ENCODE data around the gene IL1B. TPM values are rescaled to one million over a fixed set of nuclear protein-coding genes. Genes with fewer than 3 reads are reported as not detected.

IL1B gene
- total RNA-seq, 6 experiments from 2014 or later, result 1.3 to 7.7 (median 6.0) TPM

DNA sequence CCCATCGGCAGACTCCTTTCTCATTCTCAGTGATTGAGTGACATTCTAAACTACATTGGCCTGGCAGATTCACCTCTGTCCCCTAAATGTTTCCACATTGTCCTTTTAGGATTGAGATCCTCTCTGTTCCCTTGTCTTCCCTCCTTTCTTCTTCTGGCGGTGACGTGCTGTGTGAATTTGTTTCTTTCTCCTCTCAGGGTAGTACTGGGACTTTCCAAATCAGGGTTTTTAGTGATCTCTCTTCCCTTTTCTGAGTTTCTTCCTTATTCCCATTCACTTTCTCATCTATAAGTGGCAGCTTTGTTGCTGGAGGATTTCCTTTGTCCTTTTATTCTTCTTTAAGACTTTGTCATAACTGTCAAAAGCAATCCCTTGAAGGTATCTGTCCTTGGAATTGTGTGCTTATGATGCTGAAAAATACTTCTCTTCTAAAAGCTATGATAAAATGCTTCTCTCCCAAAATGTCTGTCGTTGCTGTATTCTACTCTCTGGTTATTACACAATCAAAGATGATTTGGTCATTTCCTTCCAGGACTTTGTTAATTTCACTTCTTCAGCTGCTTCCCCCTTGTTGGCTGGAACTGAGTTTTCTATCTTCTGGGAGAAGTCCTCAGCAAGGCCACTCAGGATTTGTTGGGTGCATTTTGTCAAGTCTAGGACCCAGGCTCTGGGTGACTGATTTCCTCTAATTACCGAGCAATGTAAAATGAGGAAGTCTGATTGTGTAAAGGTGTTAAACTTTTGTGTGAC lies 4.9 kb upstream of the IL1B start:
- H3K4me1 Mint-ChIP-seq (ENCODE audit: low read depth), result peaks cover 45% of the 10 kb centered on the region
- H3K4me3 Mint-ChIP-seq, result no peak overlapping the region
- H3K27ac Mint-ChIP-seq, result no peak overlapping the region
- H3K27me3 Mint-ChIP-seq (ENCODE audit: insufficient read depth), result peaks cover 1% of the 10 kb centered on the region; the same call in 1 of the 2 replicates
- no peaks in the 10 kb centered on the region for H3K9me3 Mint-ChIP-seq
- TF ChIP-seq, protein P1, sequence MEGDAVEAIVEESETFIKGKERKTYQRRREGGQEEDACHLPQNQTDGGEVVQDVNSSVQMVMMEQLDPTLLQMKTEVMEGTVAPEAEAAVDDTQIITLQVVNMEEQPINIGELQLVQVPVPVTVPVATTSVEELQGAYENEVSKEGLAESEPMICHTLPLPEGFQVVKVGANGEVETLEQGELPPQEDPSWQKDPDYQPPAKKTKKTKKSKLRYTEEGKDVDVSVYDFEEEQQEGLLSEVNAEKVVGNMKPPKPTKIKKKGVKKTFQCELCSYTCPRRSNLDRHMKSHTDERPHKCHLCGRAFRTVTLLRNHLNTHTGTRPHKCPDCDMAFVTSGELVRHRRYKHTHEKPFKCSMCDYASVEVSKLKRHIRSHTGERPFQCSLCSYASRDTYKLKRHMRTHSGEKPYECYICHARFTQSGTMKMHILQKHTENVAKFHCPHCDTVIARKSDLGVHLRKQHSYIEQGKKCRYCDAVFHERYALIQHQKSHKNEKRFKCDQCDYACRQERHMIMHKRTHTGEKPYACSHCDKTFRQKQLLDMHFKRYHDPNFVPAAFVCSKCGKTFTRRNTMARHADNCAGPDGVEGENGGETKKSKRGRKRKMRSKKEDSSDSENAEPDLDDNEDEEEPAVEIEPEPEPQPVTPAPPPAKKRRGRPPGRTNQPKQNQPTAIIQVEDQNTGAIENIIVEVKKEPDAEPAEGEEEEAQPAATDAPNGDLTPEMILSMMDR (IDR thresholded peaks at IDR 0.05), result no peak
- H3K36me3 Mint-ChIP-seq (ENCODE audit: low read depth), result no peaks in the 10 kb centered on the region
- no peak for DNase-seq

DNA sequence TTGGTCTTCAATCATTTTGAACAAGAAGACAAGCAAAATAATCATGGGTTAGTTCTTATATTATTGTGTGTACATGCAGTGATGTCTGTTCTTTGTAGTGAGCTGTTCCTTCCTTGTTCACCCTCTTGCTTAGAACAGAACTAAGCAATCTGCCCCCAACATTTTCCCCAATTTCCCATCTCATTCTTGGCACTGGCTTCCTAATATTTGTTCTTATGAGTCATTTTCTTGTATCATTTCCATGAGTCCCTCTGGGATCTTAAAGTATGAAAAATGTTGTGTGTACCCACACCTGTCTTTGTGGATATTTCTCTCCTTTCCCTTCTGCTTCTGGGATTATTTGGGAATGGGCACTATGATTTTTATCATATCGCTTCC lies 3.5 kb upstream of the IL1B start:
- DNase-seq, result no peak
- H3K4me1 Mint-ChIP-seq (ENCODE audit: low read depth), result peaks cover 59% of the 10 kb centered on the region
- TF ChIP-seq, protein P1 (IDR thresholded peaks at IDR 0.05), result no peak

DNA sequence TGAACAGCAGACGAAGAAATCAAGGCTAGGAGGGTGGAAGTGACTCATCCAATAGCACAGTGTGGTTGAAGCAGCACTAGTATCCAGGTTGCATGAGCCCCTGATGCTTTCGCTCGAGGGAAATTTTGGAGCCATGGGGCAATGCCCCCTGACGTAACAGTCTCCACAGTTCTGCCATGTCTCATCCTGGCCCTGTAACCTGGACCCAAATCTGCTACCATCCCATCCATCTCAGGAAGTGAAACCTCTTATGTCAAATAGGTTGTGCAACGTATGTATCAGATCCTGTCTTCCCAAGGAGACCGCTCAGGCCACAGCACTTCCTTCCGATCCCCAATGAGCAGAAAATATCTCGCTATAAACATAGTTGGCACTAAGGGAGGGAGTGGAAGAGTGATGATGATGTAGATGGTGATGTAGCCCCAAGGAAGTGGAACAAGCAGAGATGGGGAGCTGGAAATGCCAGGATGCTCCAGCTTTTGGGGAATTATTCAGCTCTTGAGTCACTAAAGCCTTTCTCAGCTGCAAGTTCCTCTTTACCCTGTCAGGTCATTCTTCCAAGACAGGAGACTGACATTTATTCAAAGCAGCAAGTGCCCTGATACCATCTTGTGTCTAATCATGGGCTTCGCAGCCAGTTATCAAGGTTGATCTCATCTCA lies 3.0 kb upstream of the IL1B start:
- no peaks in the 10 kb centered on the region for H3K9me3 Mint-ChIP-seq
- no peak overlapping the region; the same call in 1 of the 2 replicates for H3K27ac Mint-ChIP-seq
- no peak overlapping the region for H3K4me3 Mint-ChIP-seq
- H3K27me3 Mint-ChIP-seq (ENCODE audit: insufficient read depth), result no peaks in the 10 kb centered on the region; the same call in 1 of the 2 replicates
- TF ChIP-seq, protein P1 (IDR thresholded peaks at IDR 0.05), result no peak
- DNase-seq, result no peak
- peaks cover 64% of the 10 kb centered on the region for H3K4me1 Mint-ChIP-seq (ENCODE audit: low read depth)
- peaks cover 5% of the 10 kb centered on the region; the same call in 1 of the 2 replicates for H3K36me3 Mint-ChIP-seq (ENCODE audit: low read depth)

More for the DNA sequence above, 3.5 kb upstream of the IL1B start:
- no peaks in the 10 kb centered on the region for H3K9me3 Mint-ChIP-seq
- H3K36me3 Mint-ChIP-seq (ENCODE audit: low read depth), result peaks cover 5% of the 10 kb centered on the region; the same call in 1 of the 2 replicates
- H3K4me3 Mint-ChIP-seq, result no peak overlapping the region
- no peak overlapping the region for H3K27ac Mint-ChIP-seq
- H3K27me3 Mint-ChIP-seq (ENCODE audit: insufficient read depth), result peaks cover 1% of the 10 kb centered on the region

DNA sequence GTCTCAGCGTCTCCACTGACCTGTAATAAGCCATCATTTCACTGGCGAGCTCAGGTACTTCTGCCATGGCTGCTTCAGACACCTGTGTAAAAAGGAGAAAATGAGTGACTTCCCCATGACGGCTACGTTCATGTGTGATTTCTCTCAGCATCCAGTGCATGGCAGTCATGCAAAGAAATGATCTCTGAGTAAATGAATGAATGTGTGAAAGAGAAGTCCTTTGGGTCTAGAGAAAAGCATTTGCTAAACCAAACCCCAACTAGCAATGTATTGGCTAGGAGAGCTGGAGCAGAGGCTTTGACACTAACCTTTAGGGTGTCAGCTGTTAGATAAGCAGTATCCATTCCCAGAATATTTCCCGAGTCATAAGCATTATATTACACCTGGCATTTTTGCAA lies 417 bp downstream of the IL1B start:
- Mint-ChIP-seq H3K27me3 (ENCODE audit: insufficient read depth) (no peaks in the 10 kb centered on the region; the same call in 1 of the 2 replicates), H3K36me3 (ENCODE audit: low read depth) (peaks cover 25% of the 10 kb centered on the region; the same call in 1 of the 2 replicates), H3K27ac (peak overlapping the region; percentile 90), H3K4me1 (ENCODE audit: low read depth) (peaks cover 65% of the 10 kb centered on the region), H3K4me3 (peak overlapping the region; percentile 78), H3K9me3 (no peaks in the 10 kb centered on the region)
- TF ChIP-seq, protein P1 (IDR thresholded peaks at IDR 0.05), result no peak
- no peak for DNase-seq

DNA sequence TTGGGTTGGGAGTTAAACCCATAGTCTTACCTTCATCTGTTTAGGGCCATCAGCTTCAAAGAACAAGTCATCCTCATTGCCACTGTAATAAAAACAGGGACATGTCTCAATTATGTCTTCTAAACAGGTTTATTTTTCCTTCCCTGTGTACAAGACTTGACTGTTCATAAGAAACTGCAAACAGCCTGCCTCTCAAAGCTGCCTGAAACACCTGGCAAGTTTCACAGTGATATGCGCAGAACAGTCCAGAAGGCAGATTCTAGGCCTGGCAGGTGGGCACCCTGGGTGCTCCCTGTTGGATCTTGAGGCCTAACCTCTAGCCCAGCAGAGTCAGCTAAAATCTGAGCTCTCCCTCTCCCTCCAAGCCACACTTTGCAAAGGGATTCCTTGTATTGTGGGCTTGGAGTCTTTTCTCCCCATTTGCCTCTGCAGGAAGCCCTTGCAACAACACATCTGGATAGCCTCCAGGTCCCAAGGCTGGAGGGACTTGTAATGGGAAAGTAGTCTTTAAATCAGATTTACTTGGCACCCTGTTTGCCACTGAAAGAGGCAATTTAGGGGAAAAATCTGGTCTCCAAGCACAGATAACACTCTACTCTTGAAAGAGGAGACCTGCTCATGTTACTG lies 930 bp downstream of the IL1B start:
- H3K27me3 Mint-ChIP-seq (ENCODE audit: insufficient read depth), result no peaks in the 10 kb centered on the region; the same call in 1 of the 2 replicates
- H3K4me1 Mint-ChIP-seq (ENCODE audit: low read depth), result peaks cover 65% of the 10 kb centered on the region
- H3K9me3 Mint-ChIP-seq, result no peaks in the 10 kb centered on the region
- TF ChIP-seq, protein P1 (IDR thresholded peaks at IDR 0.05), result no peak
- DNase-seq, result no peak
- H3K36me3 Mint-ChIP-seq (ENCODE audit: low read depth), result peaks cover 27% of the 10 kb centered on the region
- H3K4me3 Mint-ChIP-seq, result peak overlapping the region; percentile 78; the same call in 1 of the 2 replicates
- peak overlapping the region; percentile 90 for H3K27ac Mint-ChIP-seq

Data from HFFc6 (cell line).